ENCODE results near the gene DAPK1. TPM values are rescaled to one million over a fixed set of nuclear protein-coding genes. Genes with fewer than 3 reads are reported as not detected.
"Not testable (repeated sequence)": the region's sequence is repeated elsewhere in the genome, so short reads cannot be mapped to it uniquely, and the experiment has no call there.

The DAPK1 gene
- total and polyA plus RNA-seq, 8 donors = 9.0 to 88.7 (median 50.7) TPM

- TF ChIP-seq POLR2AphosphoS5 (IDR thresholded peaks at IDR 0.05) (no peak), EP300 (IDR thresholded peaks at IDR 0.05) (no peak), CTCF (IDR thresholded peaks at IDR 0.05) (no peak), POLR2A (IDR thresholded peaks at IDR 0.05) (no peak)
- Histone ChIP-seq H3K9me3 (no peaks in the 10 kb centered on the region), H3K27me3 (no peaks in the 10 kb centered on the region), H3K4me3 (no peak overlapping the region), H3K27ac (peak overlapping the region in 3 of 5 donors; percentile 50 to 77 (median 77)), H3K4me1 (peaks cover 17 to 38% (median 27%) of the 10 kb centered on the region in 4 donors), H3K36me3 (no peaks in the 10 kb centered on the region)
- WGBS, 5 donors = 72 to 100% (median 93%) methylated on average over 1 of the region's 1 CpG
- no peak for DNase-seq
- intact Hi-C loops (cut with DNase I; ENCODE audit: low total_unique reads) = no loop called here
Measured at GRCh38 chr9:87545858-87546257, 48.2 kb downstream of the DAPK1 start.

GRCh38 chr9:87546704-87547103, 49.0 kb downstream of the DAPK1 start:
- H3K36me3 ChIP-seq = no peaks in the 10 kb centered on the region
- peaks cover 18 to 42% (median 33%) of the 10 kb centered on the region in 4 donors for H3K4me1 ChIP-seq
- intact Hi-C loops (cut with DNase I; ENCODE audit: low total_unique reads) = no loop called here
- H3K4me3 ChIP-seq = no peak overlapping the region
- no peaks in the 10 kb centered on the region for H3K9me3 ChIP-seq
- H3K27ac ChIP-seq = peak overlapping the region in 4 of 5 donors; percentile 50 to 77 (median 68)
- DNase-seq = no peak
- H3K27me3 ChIP-seq = no peaks in the 10 kb centered on the region
- WGBS, 5 donors = 58 to 64% (median 62%) methylated on average over 7 of the region's 7 CpGs
- TF ChIP-seq POLR2A (IDR thresholded peaks at IDR 0.05) = no peak
- no peak for TF ChIP-seq EP300 (IDR thresholded peaks at IDR 0.05)
- TF ChIP-seq POLR2AphosphoS5 (IDR thresholded peaks at IDR 0.05) = no peak
- no peak for TF ChIP-seq CTCF (IDR thresholded peaks at IDR 0.05)

- Histone ChIP-seq H3K27me3 (no peaks in the 10 kb centered on the region), H3K9me3 (no peaks in the 10 kb centered on the region), H3K27ac (peak overlapping the region; percentile 59 to 77 (median 68)), H3K36me3 (no peaks in the 10 kb centered on the region), H3K4me1 (peaks cover 27 to 52% (median 39%) of the 10 kb centered on the region in 4 donors), H3K4me3 (no peak overlapping the region)
- DNase-seq = peak; percentile 66 to 85
- intact Hi-C loops (cut with DNase I; ENCODE audit: low total_unique reads) = no loop called here
- 44 to 67% (median 58%) methylated on average over 6 of the region's 6 CpGs for WGBS, 5 donors
- no peak for TF ChIP-seq EP300 (IDR thresholded peaks at IDR 0.05)
- no peak for TF ChIP-seq CTCF (IDR thresholded peaks at IDR 0.05)
- TF ChIP-seq POLR2AphosphoS5 (IDR thresholded peaks at IDR 0.05) = peak in 1 of 3 donors; percentile 72
Measured at GRCh38 chr9:87547671-87548081, 50.0 kb downstream of the DAPK1 start.

GRCh38 chr9:87548159-87548558, 50.5 kb downstream of the DAPK1 start:
- intact Hi-C loops (cut with DNase I; ENCODE audit: low total_unique reads) = no loop called here
- 91 to 97% (median 96%) methylated on average over 3 of the region's 3 CpGs for WGBS, 5 donors
- H3K27ac ChIP-seq = peak overlapping the region; percentile 59 to 77 (median 68)

GRCh38 chr9:87549088-87549487, 51.4 kb downstream of the DAPK1 start:
- 92 to 98% (median 95%) methylated on average over 2 of the region's 2 CpGs for WGBS, 5 donors
- DNase-seq; H3K27me3 ChIP-seq; intact Hi-C loops (cut with DNase I; ENCODE audit: low total_unique reads); H3K27ac ChIP-seq; H3K36me3 ChIP-seq; H3K4me3 ChIP-seq; H3K9me3 ChIP-seq: not testable (repeated sequence)
- peaks cover 36 to 66% (median 48%) of the 10 kb centered on the region in 4 donors for H3K4me1 ChIP-seq

More at GRCh38 chr9:87548159-87548558, 50.5 kb downstream of the DAPK1 start:
- TF ChIP-seq POLR2AphosphoS5 (IDR thresholded peaks at IDR 0.05) = no peak
- no peak for TF ChIP-seq POLR2A (IDR thresholded peaks at IDR 0.05)
- TF ChIP-seq CTCF (IDR thresholded peaks at IDR 0.05) = no peak
- TF ChIP-seq EP300 (IDR thresholded peaks at IDR 0.05) = no peak
- Histone ChIP-seq H3K4me3 (no peak overlapping the region), H3K9me3 (no peaks in the 10 kb centered on the region), H3K27me3 (no peaks in the 10 kb centered on the region), H3K4me1 (peaks cover 32 to 57% (median 43%) of the 10 kb centered on the region in 4 donors), H3K36me3 (no peaks in the 10 kb centered on the region)
- DNase-seq = no peak

All from stomach (tissue), 9 donors.